HCT116 (cell line): ENCODE measurements around the gene SVEP1. TPM values are rescaled to one million over a fixed set of nuclear protein-coding genes. Genes with fewer than 3 reads are reported as not detected.

Source experiments
- ATAC-seq: fragments of 200-7000 bp; cut with Tn5 transposase; 2 replicates; pipeline ENCODE4 v1.9.1; 2020; ENCODE audit warnings: mild to moderate bottlenecking, moderate library complexity
- BruUV-seq: library from RNA; stranded (reverse); fragments of 400-500 nt; replicated peaks from 2 replicates; lab custom pipeline; 2021; lab: Mats Ljungman, UMichigan
- CTCF ChIA-PET: fragments of 300-600 bp; sonication (Branson Sonifier 250); formaldehyde crosslinking; loops from one replicate; lab custom pipeline; 2021; ENCODE audit warnings: antibody characterized with exemption; lab: Charles Lee
- POLR2A ChIA-PET: fragments of 300-600, 350-600 bp; sonication (Branson Sonifier 250); formaldehyde crosslinking; loops from one replicate; lab custom pipeline; 2021; ENCODE audit warnings: antibody characterized with exemption; lab: Charles Lee
- RAD21 ChIA-PET, 2 experiments: fragments of 300-600 bp; sonication (Branson Sonifier 250); formaldehyde crosslinking; loops; one replicate each; lab custom pipeline; 2023; ENCODE audit warnings: low total read pairs in 2 of 2; ENCODE audit not compliant: uncharacterized antibody in 2 of 2, unreplicated experiment in 2 of 2, low non-redundant PET in 1 of 2; lab: Charles Lee
- DNase-seq: peaks from one replicate; pipeline ENCODE4 v3.0.0-alpha.2; 2010; ENCODE audit warnings: low read depth, low spot score
- H2AFZ ChIP-seq: fragments of 200-600 bp; shearing (Covaris generic), sonication (generic); 2 replicates; pipeline ENCODE4 v1.6.1; 2017; ENCODE audit warnings: low read depth, mixed run types, mixed read lengths, antibody characterized with exemption, low read length; ENCODE audit not compliant: poor library complexity, severe bottlenecking
- H3K27ac ChIP-seq: 2 replicates; pipeline ENCODE4 v1.5.1; 2012; ENCODE audit warnings: low read depth, low read length
- H3K27me3 ChIP-seq: fragments of 200-600 bp; sonication (generic); 2 replicates; pipeline ENCODE4 v1.6.1; 2016; ENCODE audit warnings: mixed run types, low read length, mixed read lengths; ENCODE audit not compliant: insufficient read depth
- H3K36me3 ChIP-seq, 2 experiments: fragments of 200-500 bp in 1 of 2; fragments of 200-600 bp in 1 of 2; sonication (Bioruptor generic) in 1 of 2; sonication (generic) in 1 of 2; 2 replicates each; pipeline versions ENCODE4 v1.5.1 to v1.6.1; 2014 to 2016; ENCODE audit warnings: low read length in 2 of 2, inconsistent platforms in 1 of 2, mixed read lengths in 1 of 2, mixed run types in 1 of 2; ENCODE audit not compliant: insufficient read depth in 2 of 2, control insufficient read depth in 1 of 2
- H3K4me1 ChIP-seq, 2 experiments: fragments of 200-600 bp in 1 of 2; sonication (generic) in 1 of 2; 2 replicates each; pipeline versions ENCODE4 v1.5.1 to v1.6.1; 2012 to 2017; ENCODE audit warnings: low read length in 2 of 2, inconsistent platforms in 1 of 2, mild to moderate bottlenecking in 1 of 2, mixed read lengths in 1 of 2, mixed run types in 1 of 2, moderate library complexity in 1 of 2; ENCODE audit not compliant: insufficient read depth in 2 of 2, control insufficient read depth in 1 of 2
- H3K4me2 ChIP-seq: fragments of 200-600 bp; sonication (generic); 2 replicates; pipeline ENCODE4 v1.6.1; 2017; ENCODE audit warnings: mixed run types, low read length, mixed read lengths
- H3K4me3 ChIP-seq, 2 experiments: fragments of 200-600 bp in 1 of 2; sonication (generic) in 1 of 2; replicated peaks in 1 of 2; 2 replicates each; pipeline ENCODE4 v1.5.1; 2011 to 2016; ENCODE audit warnings: low read length in 2 of 2, control low read depth in 1 of 2, low read depth in 1 of 2, mild to moderate bottlenecking in 1 of 2, mixed read lengths in 1 of 2, mixed run types in 1 of 2
- H3K79me2 ChIP-seq: fragments of 200-600 bp; sonication (generic); 2 replicates; pipeline ENCODE4 v1.6.1; 2017; ENCODE audit warnings: mild to moderate bottlenecking, mixed run types, low read length, moderate library complexity, mixed read lengths; ENCODE audit not compliant: insufficient read depth
- H3K9ac ChIP-seq: fragments of 200-600 bp; sonication (generic); 2 replicates; pipeline ENCODE4 v1.6.1; 2016; ENCODE audit warnings: low read length, mixed read lengths
- H3K9me2 ChIP-seq: fragments of 200-600 bp; sonication (generic), shearing (Covaris generic); 2 replicates; pipeline ENCODE4 v1.6.1; 2017; ENCODE audit warnings: mixed run types, mild to moderate bottlenecking, moderate library complexity; ENCODE audit not compliant: insufficient read depth
- H3K9me3 ChIP-seq, 2 experiments: fragments of 200-500 bp in 1 of 2; fragments of 200-600 bp in 1 of 2; sonication (Bioruptor generic) in 1 of 2; sonication (generic) in 1 of 2; 2 replicates each; pipeline ENCODE4 v1.6.1; 2014 to 2017; ENCODE audit warnings: low read length in 2 of 2, mixed read lengths in 2 of 2, inconsistent platforms in 1 of 2, low read depth in 1 of 2, mild to moderate bottlenecking in 1 of 2, mixed run types in 1 of 2, moderate library complexity in 1 of 2; ENCODE audit not compliant: control insufficient read depth in 1 of 2, insufficient read depth in 1 of 2
- H4K20me1 ChIP-seq: fragments of 200-600 bp; sonication (generic), shearing (Covaris generic); 2 replicates; pipeline ENCODE4 v1.6.1; 2017; ENCODE audit warnings: mixed run types, mild to moderate bottlenecking, moderate library complexity; ENCODE audit not compliant: insufficient read depth
- CBX3 ChIP-seq: IDR thresholded peaks from 2 replicates; pipeline ENCODE4 v1.6.1; 2012; ENCODE audit warnings: low read depth
- CEBPB ChIP-seq: IDR thresholded peaks from 2 replicates; pipeline ENCODE4 v1.6.1; 2012; ENCODE audit warnings: low read depth
- EGR1 ChIP-seq: IDR thresholded peaks from 2 replicates; pipeline ENCODE4 v1.6.1; 2012; ENCODE audit warnings: low read depth
- EZH2phosphoT487 ChIP-seq: fragments of 200-600 bp; IDR thresholded peaks from 2 replicates; pipeline ENCODE4 v1.6.1; 2018; ENCODE audit warnings: antibody characterized with exemption, borderline replicate concordance
- FOSL1 ChIP-seq: IDR thresholded peaks from 2 replicates; pipeline ENCODE4 v1.6.1; 2012; ENCODE audit warnings: low read depth
- POLR2A ChIP-seq: IDR thresholded peaks from 2 replicates; pipeline ENCODE4 v1.7.0; 2011; ENCODE audit warnings: borderline replicate concordance; ENCODE audit not compliant: insufficient read depth, insufficient read length; ENCODE audit errors: extremely low read depth
- RAD21 ChIP-seq: IDR thresholded peaks from 2 replicates; pipeline ENCODE4 v1.6.1; 2012; ENCODE audit warnings: low read depth, mild to moderate bottlenecking
- SP1 ChIP-seq: IDR thresholded peaks from 2 replicates; pipeline ENCODE4 v1.6.1; 2012; ENCODE audit warnings: low read depth
- SRF ChIP-seq: IDR thresholded peaks from 2 replicates; pipeline ENCODE4 v1.6.1; 2012; ENCODE audit warnings: low read depth
- TCF7L2 ChIP-seq: IDR thresholded peaks from 2 replicates; pipeline ENCODE4 v1.7.0; 2011; ENCODE audit warnings: borderline replicate concordance, inconsistent platforms; ENCODE audit not compliant: insufficient read depth, insufficient read length; ENCODE audit errors: extremely low read depth
- YY1 ChIP-seq: IDR thresholded peaks from 2 replicates; pipeline ENCODE4 v1.6.1; 2011; ENCODE audit warnings: low read length, low read depth, moderate library complexity, mild to moderate bottlenecking; ENCODE audit not compliant: insufficient replicate concordance; ENCODE audit errors: extremely low read depth
- ZFX ChIP-seq: fragments of 450-650 bp; IDR thresholded peaks from 2 replicates; pipeline ENCODE4 v1.6.1; 2017
- intact Hi-C: fragments of 100-400 bp; cut with micrococcal nuclease; formaldehyde crosslinking; loops from 2 replicates; pipeline ENCODE4 v1.10.0; 2022
- total RNA-seq: library from RNA; stranded (reverse); gene quantifications from one replicate; pipeline ENCODE4 v1.2.1, GENCODE V29; 2021; ENCODE audit not compliant: unreplicated experiment
- TF ChIP-seq, protein P1 (sequence below): IDR thresholded peaks from 2 replicates; pipeline ENCODE4 v1.6.1; 2011; ENCODE audit warnings: mild to moderate bottlenecking, low read length, moderate library complexity; ENCODE audit not compliant: insufficient replicate concordance; ENCODE audit errors: extremely low read depth
- TF ChIP-seq, protein P2 (sequence below): IDR thresholded peaks from 2 replicates; pipeline ENCODE4 v1.6.1; 2012
- TF ChIP-seq, protein P3 (sequence below), 3 experiments: fragments of 200-600 bp in 1 of 3; sonication (generic) in 1 of 3; IDR thresholded peaks in 2 of 3; conservative IDR thresholded peaks in 1 of 3; 2 replicates each; pipeline ENCODE4 v1.5.1; 2012 to 2017; ENCODE audit warnings: low read depth in 2 of 3, low read length in 2 of 3, antibody characterized with exemption in 1 of 3, borderline replicate concordance in 1 of 3, control low read depth in 1 of 3, mild to moderate bottlenecking in 1 of 3, mixed read lengths in 1 of 3, mixed run types in 1 of 3, moderate library complexity in 1 of 3; ENCODE audit not compliant: insufficient read depth in 1 of 3

Gene SVEP1
- total RNA-seq, 1 experiment from 2014 or later, result 0.15 TPM

DNA sequence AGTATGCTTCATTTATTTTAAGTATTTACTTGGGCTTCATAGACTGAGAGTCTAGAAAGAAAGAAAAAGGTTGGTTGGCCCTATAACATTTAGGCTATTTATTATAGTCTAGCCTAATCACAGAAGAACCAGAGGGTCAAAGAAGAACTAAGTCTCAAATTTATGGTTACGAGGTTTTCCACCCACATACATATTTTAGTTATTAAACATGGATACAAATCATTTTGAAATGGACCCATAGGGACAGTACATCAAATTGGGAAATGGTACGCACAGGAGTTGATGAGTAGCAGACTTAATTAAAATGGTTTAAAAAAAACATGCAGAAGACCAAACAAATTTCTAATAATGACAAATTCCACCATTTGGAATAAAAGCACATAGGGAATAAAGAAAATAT, 17.7 kb downstream of the SVEP1 start:
- Histone ChIP-seq H3K79me2 (no peaks in the 10 kb centered on the region), H3K27ac (no peak overlapping the region), H3K9me2 (no peaks in the 10 kb centered on the region), H3K4me3 (no peak overlapping the region), H3K9ac (no peak overlapping the region), H3K27me3 (no peaks in the 10 kb centered on the region), H2AFZ (no peak overlapping the region), H4K20me1 (no peaks in the 10 kb centered on the region), H3K9me3 (no peaks in the 10 kb centered on the region), H3K4me2 (no peak overlapping the region), H3K36me3 (no peaks in the 10 kb centered on the region), H3K4me1 (no peaks in the 10 kb centered on the region)
- ATAC-seq (no peak), DNase-seq (no peak)
- TF ChIP-seq CEBPB, result no peak
- TF ChIP-seq EGR1, result no peak
- no peak for TF ChIP-seq YY1
- TF ChIP-seq SRF, result no peak
- TF ChIP-seq, protein P1, sequence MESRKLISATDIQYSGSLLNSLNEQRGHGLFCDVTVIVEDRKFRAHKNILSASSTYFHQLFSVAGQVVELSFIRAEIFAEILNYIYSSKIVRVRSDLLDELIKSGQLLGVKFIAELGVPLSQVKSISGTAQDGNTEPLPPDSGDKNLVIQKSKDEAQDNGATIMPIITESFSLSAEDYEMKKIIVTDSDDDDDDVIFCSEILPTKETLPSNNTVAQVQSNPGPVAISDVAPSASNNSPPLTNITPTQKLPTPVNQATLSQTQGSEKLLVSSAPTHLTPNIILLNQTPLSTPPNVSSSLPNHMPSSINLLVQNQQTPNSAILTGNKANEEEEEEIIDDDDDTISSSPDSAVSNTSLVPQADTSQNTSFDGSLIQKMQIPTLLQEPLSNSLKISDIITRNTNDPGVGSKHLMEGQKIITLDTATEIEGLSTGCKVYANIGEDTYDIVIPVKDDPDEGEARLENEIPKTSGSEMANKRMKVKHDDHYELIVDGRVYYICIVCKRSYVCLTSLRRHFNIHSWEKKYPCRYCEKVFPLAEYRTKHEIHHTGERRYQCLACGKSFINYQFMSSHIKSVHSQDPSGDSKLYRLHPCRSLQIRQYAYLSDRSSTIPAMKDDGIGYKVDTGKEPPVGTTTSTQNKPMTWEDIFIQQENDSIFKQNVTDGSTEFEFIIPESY, result no peak
- TF ChIP-seq POLR2A, result no peak
- TF ChIP-seq EZH2phosphoT487, result no peak
- no peak for TF ChIP-seq RAD21
- TF ChIP-seq CBX3, result no peak
- TF ChIP-seq, protein P2, sequence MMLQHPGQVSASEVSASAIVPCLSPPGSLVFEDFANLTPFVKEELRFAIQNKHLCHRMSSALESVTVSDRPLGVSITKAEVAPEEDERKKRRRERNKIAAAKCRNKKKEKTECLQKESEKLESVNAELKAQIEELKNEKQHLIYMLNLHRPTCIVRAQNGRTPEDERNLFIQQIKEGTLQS, result no peak
- no peak for TF ChIP-seq ZFX
- no peak for TF ChIP-seq SP1
- TF ChIP-seq, protein P3, sequence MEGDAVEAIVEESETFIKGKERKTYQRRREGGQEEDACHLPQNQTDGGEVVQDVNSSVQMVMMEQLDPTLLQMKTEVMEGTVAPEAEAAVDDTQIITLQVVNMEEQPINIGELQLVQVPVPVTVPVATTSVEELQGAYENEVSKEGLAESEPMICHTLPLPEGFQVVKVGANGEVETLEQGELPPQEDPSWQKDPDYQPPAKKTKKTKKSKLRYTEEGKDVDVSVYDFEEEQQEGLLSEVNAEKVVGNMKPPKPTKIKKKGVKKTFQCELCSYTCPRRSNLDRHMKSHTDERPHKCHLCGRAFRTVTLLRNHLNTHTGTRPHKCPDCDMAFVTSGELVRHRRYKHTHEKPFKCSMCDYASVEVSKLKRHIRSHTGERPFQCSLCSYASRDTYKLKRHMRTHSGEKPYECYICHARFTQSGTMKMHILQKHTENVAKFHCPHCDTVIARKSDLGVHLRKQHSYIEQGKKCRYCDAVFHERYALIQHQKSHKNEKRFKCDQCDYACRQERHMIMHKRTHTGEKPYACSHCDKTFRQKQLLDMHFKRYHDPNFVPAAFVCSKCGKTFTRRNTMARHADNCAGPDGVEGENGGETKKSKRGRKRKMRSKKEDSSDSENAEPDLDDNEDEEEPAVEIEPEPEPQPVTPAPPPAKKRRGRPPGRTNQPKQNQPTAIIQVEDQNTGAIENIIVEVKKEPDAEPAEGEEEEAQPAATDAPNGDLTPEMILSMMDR (IDR thresholded peaks at IDR 0.05 in 2 of 3, conservative IDR thresholded peaks at IDR 0.05 in 1 of 3; ENCODE audit: borderline replicate concordance in 1 of 3, insufficient read depth in 1 of 3, low read depth in 2 of 3, low read length in 2 of 3), result no peak
- no peak for TF ChIP-seq TCF7L2
- TF ChIP-seq FOSL1, result no peak
- no TSS peak for BruUV-seq
- ChIA-PET POLR2A (no interaction called here), CTCF (no interaction called here), RAD21 (no interaction called here)
- intact Hi-C loops, result no loop called here
